ENCODE data around the gene MYO18B.

Gene MYO18B

GRCh38 chr22:25783856-25784255 is 41.9 kb downstream of the MYO18B start:
- no peak overlapping the region for H2BK5ac ChIP-seq (ENCODE audit: low read length)

GRCh38 chr22:25786165-25786564 is 44.2 kb downstream of the MYO18B start:
- Histone ChIP-seq H3K27me3 (ENCODE audit: control insufficient read depth in 3 of 3, insufficient read depth in 3 of 3, low read depth in 1 of 3, low read length in 3 of 3) (peaks cover 0 to 7% (median 1%) of the 10 kb centered on the region in 3 experiments), H3K14ac (ENCODE audit: low read length) (no peak overlapping the region), H2BK120ac (ENCODE audit: low read depth, low read length) (no peak overlapping the region), H3K4me1 (ENCODE audit: control insufficient read depth in 2 of 2, insufficient read depth in 1 of 2, low read depth in 1 of 2, low read length in 2 of 2) (no peaks in the 10 kb centered on the region), H2AK5ac (ENCODE audit: low read depth, low read length) (no peak overlapping the region), H2BK12ac (ENCODE audit: low read length) (no peak overlapping the region), H2BK5ac (ENCODE audit: low read length) (no peak overlapping the region), H3K4ac (ENCODE audit: low read length) (no peak overlapping the region), H3K4me2 (ENCODE audit: insufficient read depth, low read length, poor library complexity, severe bottlenecking) (no peak overlapping the region), H4K91ac (ENCODE audit: low read depth, low read length, poor library complexity) (no peak overlapping the region), H3K9ac (ENCODE audit: low read depth, low read length, poor library complexity) (no peak overlapping the region), H3K18ac (ENCODE audit: low read length) (no peak overlapping the region), H3K27ac (replicated peaks; ENCODE audit: low read length) (no peak overlapping the region), H2BK15ac (ENCODE audit: low read length) (no peak overlapping the region), H3K23ac (ENCODE audit: low read depth, low read length, poor library complexity) (no peak overlapping the region), H3K4me3 (ENCODE audit: low read length in 2 of 2) (no peak overlapping the region), H3K36me3 (replicated peaks in 1 of 2; ENCODE audit: control insufficient read depth in 2 of 2, insufficient read depth in 2 of 2, low read length in 2 of 2) (no peaks in the 10 kb centered on the region), H3K9me3 (replicated peaks in 1 of 2; ENCODE audit: control insufficient read depth in 2 of 2, insufficient read depth in 1 of 2, low read depth in 1 of 2, low read length in 2 of 2) (peaks cover 0 to 2% of the 10 kb centered on the region in 2 donors), H2AFZ (ENCODE audit: low read length) (no peak overlapping the region), H3K79me1 (ENCODE audit: low read depth, low read length) (no peaks in the 10 kb centered on the region), H4K8ac (ENCODE audit: low read depth, low read length) (no peak overlapping the region)
- no peak for DNase-seq (ENCODE audit: low spot score)
- WGBS, 2 donors (ENCODE audit: extremely low coverage in 2 of 2, insufficient read length in 2 of 2, insufficient replicate concordance in 1 of 2) = no CpG with 5 or more reads among the region's 1 CpG

More at GRCh38 chr22:25783856-25784255, 41.9 kb downstream of the MYO18B start:
- H3K27ac ChIP-seq (replicated peaks; ENCODE audit: low read length) = no peak overlapping the region
- no peaks in the 10 kb centered on the region for H3K4me1 ChIP-seq (ENCODE audit: control insufficient read depth in 2 of 2, insufficient read depth in 1 of 2, low read depth in 1 of 2, low read length in 2 of 2)
- H2BK12ac ChIP-seq (ENCODE audit: low read length) = no peak overlapping the region
- no peak overlapping the region for H3K4me2 ChIP-seq (ENCODE audit: insufficient read depth, low read length, poor library complexity, severe bottlenecking)
- no peak overlapping the region for H3K4ac ChIP-seq (ENCODE audit: low read length)
- H2AK5ac ChIP-seq (ENCODE audit: low read depth, low read length) = peak overlapping the region; percentile 64
- no peak for DNase-seq (ENCODE audit: low spot score)
- H3K36me3 ChIP-seq (replicated peaks in 1 of 2; ENCODE audit: control insufficient read depth in 2 of 2, insufficient read depth in 2 of 2, low read length in 2 of 2) = no peaks in the 10 kb centered on the region
- no CpG with 5 or more reads among the region's 3 CpGs for WGBS, 2 donors (ENCODE audit: extremely low coverage in 2 of 2, insufficient read length in 2 of 2, insufficient replicate concordance in 1 of 2)
- H2BK15ac ChIP-seq (ENCODE audit: low read length) = no peak overlapping the region
- no peak overlapping the region for H3K23ac ChIP-seq (ENCODE audit: low read depth, low read length, poor library complexity)
- no peak overlapping the region for H3K4me3 ChIP-seq (ENCODE audit: low read length in 2 of 2)
- no peak overlapping the region for H3K18ac ChIP-seq (ENCODE audit: low read length)
- H3K14ac ChIP-seq (ENCODE audit: low read length) = no peak overlapping the region
- H3K9ac ChIP-seq (ENCODE audit: low read depth, low read length, poor library complexity) = no peak overlapping the region
- no peak overlapping the region for H2BK120ac ChIP-seq (ENCODE audit: low read depth, low read length)
- H2AFZ ChIP-seq (ENCODE audit: low read length) = no peak overlapping the region
- H3K27me3 ChIP-seq (ENCODE audit: control insufficient read depth in 3 of 3, insufficient read depth in 3 of 3, low read depth in 1 of 3, low read length in 3 of 3) = peaks cover 0 to 7% (median 1%) of the 10 kb centered on the region in 3 experiments
- H3K9me3 ChIP-seq (replicated peaks in 1 of 2; ENCODE audit: control insufficient read depth in 2 of 2, insufficient read depth in 1 of 2, low read depth in 1 of 2, low read length in 2 of 2) = peaks cover 0 to 2% of the 10 kb centered on the region in 2 donors
- H3K79me1 ChIP-seq (ENCODE audit: low read depth, low read length) = no peaks in the 10 kb centered on the region
- H4K91ac ChIP-seq (ENCODE audit: low read depth, low read length, poor library complexity) = no peak overlapping the region
- H4K8ac ChIP-seq (ENCODE audit: low read depth, low read length) = no peak overlapping the region

- no peak overlapping the region for H3K18ac ChIP-seq (ENCODE audit: low read length)
Observed at GRCh38 chr22:25791556-25791955, 49.6 kb downstream of the MYO18B start.

DNA sequence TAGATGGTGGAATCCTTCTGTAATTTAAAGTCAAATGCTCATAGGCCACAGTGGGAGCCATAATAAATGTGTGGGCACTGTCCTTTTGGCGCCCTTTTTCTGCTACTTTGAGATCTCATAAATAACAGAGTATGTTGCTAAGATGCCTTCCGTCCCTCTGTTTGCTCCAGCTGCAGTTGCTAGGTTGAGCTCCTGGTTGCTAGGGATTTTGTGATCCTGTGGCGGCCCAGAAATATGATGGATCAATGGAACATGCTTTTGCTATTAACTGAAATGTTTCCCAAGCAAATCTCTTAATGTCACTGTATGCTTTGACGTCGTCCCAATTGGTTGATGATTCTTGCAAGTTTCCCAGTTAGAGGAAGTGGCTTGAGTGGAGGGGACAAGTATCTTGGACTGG is 53.5 kb downstream of the MYO18B start:
- H3K4ac ChIP-seq (ENCODE audit: low read length) = no peak overlapping the region
- no CpG with 5 or more reads among the region's 5 CpGs for WGBS, 2 donors (ENCODE audit: extremely low coverage in 2 of 2, insufficient read length in 2 of 2, insufficient replicate concordance in 1 of 2)
- no peak for DNase-seq (ENCODE audit: low spot score)
- no peak overlapping the region for H3K23ac ChIP-seq (ENCODE audit: low read depth, low read length, poor library complexity)
- peaks cover 2% of the 10 kb centered on the region for H3K79me1 ChIP-seq (ENCODE audit: low read depth, low read length)
- no peak overlapping the region for H3K14ac ChIP-seq (ENCODE audit: low read length)
- no peak overlapping the region for H2BK12ac ChIP-seq (ENCODE audit: low read length)
- no peak overlapping the region for H3K18ac ChIP-seq (ENCODE audit: low read length)
- no peak overlapping the region for H2BK15ac ChIP-seq (ENCODE audit: low read length)
- H3K4me2 ChIP-seq (ENCODE audit: insufficient read depth, low read length, poor library complexity, severe bottlenecking) = no peak overlapping the region
- H3K36me3 ChIP-seq (replicated peaks in 1 of 2; ENCODE audit: control insufficient read depth in 2 of 2, insufficient read depth in 2 of 2, low read length in 2 of 2) = no peaks in the 10 kb centered on the region
- no peak overlapping the region for H2AK5ac ChIP-seq (ENCODE audit: low read depth, low read length)
- H3K4me3 ChIP-seq (ENCODE audit: low read length in 2 of 2) = no peak overlapping the region
- no peak overlapping the region for H4K8ac ChIP-seq (ENCODE audit: low read depth, low read length)
- no peaks in the 10 kb centered on the region for H3K27me3 ChIP-seq (ENCODE audit: control insufficient read depth in 3 of 3, insufficient read depth in 3 of 3, low read depth in 1 of 3, low read length in 3 of 3)
- no peaks in the 10 kb centered on the region for H3K9me3 ChIP-seq (replicated peaks in 1 of 2; ENCODE audit: control insufficient read depth in 2 of 2, insufficient read depth in 1 of 2, low read depth in 1 of 2, low read length in 2 of 2)
- no peak overlapping the region for H3K27ac ChIP-seq (replicated peaks; ENCODE audit: low read length)
- H3K9ac ChIP-seq (ENCODE audit: low read depth, low read length, poor library complexity) = no peak overlapping the region
- H2BK5ac ChIP-seq (ENCODE audit: low read length) = no peak overlapping the region
- no peaks in the 10 kb centered on the region for H3K4me1 ChIP-seq (ENCODE audit: control insufficient read depth in 2 of 2, insufficient read depth in 1 of 2, low read depth in 1 of 2, low read length in 2 of 2)
- no peak overlapping the region for H2BK120ac ChIP-seq (ENCODE audit: low read depth, low read length)
- no peak overlapping the region for H2AFZ ChIP-seq (ENCODE audit: low read length)
- no peak overlapping the region for H4K91ac ChIP-seq (ENCODE audit: low read depth, low read length, poor library complexity)

More at GRCh38 chr22:25791556-25791955, 49.6 kb downstream of the MYO18B start:
- no CpG with 5 or more reads among the region's 5 CpGs for WGBS, 2 donors (ENCODE audit: extremely low coverage in 2 of 2, insufficient read length in 2 of 2, insufficient replicate concordance in 1 of 2)
- no peaks in the 10 kb centered on the region for H3K36me3 ChIP-seq (replicated peaks in 1 of 2; ENCODE audit: control insufficient read depth in 2 of 2, insufficient read depth in 2 of 2, low read length in 2 of 2)
- no peak overlapping the region for H3K27ac ChIP-seq (replicated peaks; ENCODE audit: low read length)
- H3K4ac ChIP-seq (ENCODE audit: low read length) = no peak overlapping the region
- no peak overlapping the region for H2AK5ac ChIP-seq (ENCODE audit: low read depth, low read length)
- H3K9ac ChIP-seq (ENCODE audit: low read depth, low read length, poor library complexity) = no peak overlapping the region
- no peak overlapping the region for H3K14ac ChIP-seq (ENCODE audit: low read length)
- no peak overlapping the region for H4K8ac ChIP-seq (ENCODE audit: low read depth, low read length)
- H3K27me3 ChIP-seq (ENCODE audit: control insufficient read depth in 3 of 3, insufficient read depth in 3 of 3, low read depth in 1 of 3, low read length in 3 of 3) = peaks cover 0 to 7% (median 0%) of the 10 kb centered on the region in 3 experiments
- no peaks in the 10 kb centered on the region for H3K4me1 ChIP-seq (ENCODE audit: control insufficient read depth in 2 of 2, insufficient read depth in 1 of 2, low read depth in 1 of 2, low read length in 2 of 2)
- no peak overlapping the region for H2BK15ac ChIP-seq (ENCODE audit: low read length)
- DNase-seq (ENCODE audit: low spot score) = no peak
- H2BK5ac ChIP-seq (ENCODE audit: low read length) = no peak overlapping the region
- H2AFZ ChIP-seq (ENCODE audit: low read length) = no peak overlapping the region
- no peak overlapping the region for H3K4me3 ChIP-seq (ENCODE audit: low read length in 2 of 2)
- no peaks in the 10 kb centered on the region for H3K9me3 ChIP-seq (replicated peaks in 1 of 2; ENCODE audit: control insufficient read depth in 2 of 2, insufficient read depth in 1 of 2, low read depth in 1 of 2, low read length in 2 of 2)
- no peak overlapping the region for H2BK120ac ChIP-seq (ENCODE audit: low read depth, low read length)
- H3K23ac ChIP-seq (ENCODE audit: low read depth, low read length, poor library complexity) = no peak overlapping the region
- no peak overlapping the region for H3K4me2 ChIP-seq (ENCODE audit: insufficient read depth, low read length, poor library complexity, severe bottlenecking)
- no peak overlapping the region for H4K91ac ChIP-seq (ENCODE audit: low read depth, low read length, poor library complexity)
- H2BK12ac ChIP-seq (ENCODE audit: low read length) = no peak overlapping the region
- H3K79me1 ChIP-seq (ENCODE audit: low read depth, low read length) = no peaks in the 10 kb centered on the region

All from neuronal stem cell (in vitro differentiated cells).